Right kidney (tissue), 1 donor: ENCODE measurements around the gene IPO9.
A peak's percentile ranks its signal among the peaks of the same experiment; 100 is the strongest.
"Not testable (repeated sequence)": the region's sequence is repeated elsewhere in the genome, so short reads cannot be mapped to it uniquely, and the experiment has no call there.

Experiments
- DNase-seq: peaks from one replicate; pipeline ENCODE4 v3.0.0-alpha.2; 2016

Gene IPO9

GRCh38 chr1:201845331-201846083, 16.6 kb downstream of the IPO9 start:
- DNase-seq: no peak

DNA sequence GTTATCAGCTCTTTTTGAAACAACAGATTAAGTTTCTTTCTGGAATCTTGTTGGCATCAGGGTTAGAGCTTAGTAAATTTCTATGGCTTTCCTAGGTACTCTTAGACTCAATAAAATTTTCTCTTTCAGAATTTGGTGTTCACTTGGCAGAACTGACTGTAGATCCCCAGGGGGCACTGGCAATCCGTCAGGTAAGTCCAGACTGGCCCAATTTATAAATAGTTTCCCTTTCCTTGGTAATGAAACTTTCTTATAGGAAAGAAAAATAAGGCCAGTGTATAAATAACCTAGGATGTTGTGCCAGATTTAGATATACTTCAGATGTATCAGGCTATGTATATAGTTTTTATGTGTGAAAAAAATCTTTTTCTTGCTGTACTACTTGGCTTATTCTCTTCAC, 18.2 kb downstream of the IPO9 start:
- DNase-seq: no peak

DNA sequence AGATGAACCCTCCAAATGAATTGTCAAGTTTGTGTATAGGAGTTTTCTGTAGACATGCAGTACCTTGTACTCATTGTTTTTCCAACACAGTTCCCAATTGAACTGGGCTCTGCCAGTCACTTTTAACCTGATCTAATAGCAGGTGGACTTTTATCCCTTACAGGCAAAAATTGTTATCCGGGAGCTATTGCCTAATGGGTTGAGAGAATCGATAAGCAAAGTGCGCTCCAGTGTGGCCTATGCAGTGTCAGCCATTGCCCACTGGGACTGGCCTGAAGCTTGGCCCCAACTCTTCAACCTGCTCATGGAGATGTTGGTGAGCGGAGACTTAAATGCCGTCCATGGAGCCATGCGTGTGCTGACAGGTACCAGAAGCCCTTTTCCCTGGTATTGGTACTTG, 19.3 kb downstream of the IPO9 start:
- no peak for DNase-seq

GRCh38 chr1:201849372-201850052, 20.6 kb downstream of the IPO9 start:
- no peak for DNase-seq

- DNase-seq: no peak
Measured at GRCh38 chr1:201850053-201850397, 21.1 kb downstream of the IPO9 start.

DNA sequence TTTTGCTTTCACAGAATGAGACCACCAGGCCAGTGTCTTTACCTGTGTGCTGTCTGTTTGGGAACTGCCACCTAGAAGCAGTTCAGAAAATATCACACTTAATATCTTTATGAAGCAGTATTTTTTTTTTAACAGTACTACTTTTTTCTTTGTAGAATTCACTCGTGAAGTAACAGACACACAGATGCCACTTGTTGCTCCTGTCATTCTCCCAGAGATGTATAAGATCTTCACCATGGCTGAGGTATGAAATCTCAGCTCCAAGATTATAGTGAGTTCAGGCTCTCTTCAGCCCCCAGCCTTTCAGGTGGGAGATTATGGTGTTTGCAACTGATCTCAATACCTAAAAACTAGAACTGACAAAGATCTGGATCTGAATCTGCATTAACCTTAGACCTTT, 23.0 kb downstream of the IPO9 start:
- no peak for DNase-seq

DNA sequence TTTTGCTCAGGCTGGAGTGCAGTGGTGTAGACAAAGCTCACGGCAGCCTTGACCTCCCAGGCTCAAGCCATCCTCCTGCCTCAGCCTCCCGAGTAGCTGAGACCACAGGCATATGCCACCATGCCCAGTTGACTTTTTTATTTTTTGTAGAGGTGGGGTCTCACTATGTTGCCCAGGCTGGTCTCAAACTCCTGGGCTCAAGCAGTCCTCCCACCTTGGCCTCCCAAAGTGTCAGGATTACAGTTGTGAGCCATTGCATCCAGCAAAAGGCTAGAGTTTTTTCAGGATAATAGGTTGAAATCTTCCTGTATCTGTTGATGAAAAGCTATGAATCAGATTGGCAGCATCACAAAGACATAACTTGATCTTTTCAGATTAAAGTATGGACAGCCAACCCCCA, 27.8 kb downstream of the IPO9 start:
- not testable (repeated sequence) for DNase-seq

DNA sequence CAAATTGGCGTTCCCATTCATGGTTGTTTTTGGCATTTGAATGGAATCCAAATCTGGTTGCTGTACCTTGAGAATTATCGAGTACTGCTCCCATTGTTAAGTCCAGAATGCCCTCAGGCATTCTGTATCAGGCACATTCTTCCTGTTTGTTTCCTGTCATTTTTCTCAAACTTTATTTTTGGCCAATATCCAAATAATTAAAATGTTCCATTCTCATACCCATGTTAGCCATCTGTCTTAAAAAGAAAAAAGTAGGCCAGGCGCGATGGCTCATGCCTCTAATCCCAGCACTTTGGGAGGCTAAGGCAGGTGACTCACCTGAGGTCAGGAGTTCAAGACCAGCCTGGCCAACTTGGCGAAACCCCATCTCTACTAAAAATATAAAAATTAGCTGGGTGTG, 30.5 kb downstream of the IPO9 start:
- no peak for DNase-seq

- DNase-seq: no peak
Measured at GRCh38 chr1:201861448-201861847, 32.5 kb downstream of the IPO9 start.

GRCh38 chr1:201870397-201870796, 41.4 kb downstream of the IPO9 start:
- no peak for DNase-seq

DNA sequence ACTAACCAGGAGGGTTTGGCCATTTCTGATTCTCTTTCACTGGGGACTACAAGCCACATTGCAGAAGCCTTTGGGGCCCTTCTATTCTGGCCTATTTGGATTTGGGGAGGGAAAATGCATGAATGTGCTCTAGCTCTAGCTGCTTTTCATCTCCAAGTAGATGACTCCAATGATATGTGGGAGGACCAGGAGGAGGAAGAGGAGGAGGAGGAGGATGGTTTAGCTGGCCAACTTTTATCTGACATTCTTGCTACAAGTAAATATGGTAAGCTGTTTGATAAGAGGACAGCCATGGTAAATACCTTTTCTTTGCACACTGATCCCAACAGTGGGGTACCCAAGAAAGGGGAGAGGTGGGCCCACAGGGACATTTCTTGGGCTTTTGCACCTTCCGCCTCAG, 45.7 kb downstream of the IPO9 start:
- no peak for DNase-seq

DNA sequence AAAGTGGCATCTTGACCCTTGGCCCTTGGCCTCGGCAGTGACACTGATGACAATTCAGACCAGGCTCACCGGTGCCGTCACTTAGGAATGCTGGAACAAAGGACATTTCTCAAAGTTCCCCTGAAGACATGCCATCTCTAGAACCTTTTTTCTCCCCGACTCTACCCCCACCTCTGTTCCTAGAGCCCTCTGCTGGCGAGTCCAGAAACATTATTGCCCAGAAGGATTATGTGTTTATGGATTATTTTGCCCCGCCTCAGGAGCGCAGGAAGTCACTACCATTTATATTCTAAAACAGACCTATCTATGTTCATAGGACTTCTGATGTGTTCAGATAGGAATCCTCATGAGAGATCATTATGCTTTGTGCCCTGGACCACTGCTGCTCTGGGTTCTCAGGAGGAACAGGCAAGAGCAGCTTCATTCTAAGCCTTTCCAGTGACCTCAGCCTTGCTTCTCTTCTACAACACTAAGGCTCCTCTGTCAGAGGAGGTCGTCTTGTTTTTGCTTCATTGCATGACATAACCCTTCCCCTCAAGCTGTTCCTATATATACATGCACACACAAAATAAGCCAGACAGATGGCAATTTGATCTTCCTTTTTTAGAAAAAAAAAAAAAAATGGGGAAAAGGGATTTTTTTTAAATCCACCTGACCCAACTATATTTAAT, 47.3 kb downstream of the IPO9 start:
- DNase-seq: no peak

- peak; percentile 31 for DNase-seq
Measured at GRCh38 chr1:201877877-201878401, 49.0 kb downstream of the IPO9 start.

- no peak for DNase-seq
Measured at GRCh38 chr1:201880928-201881571, 52.1 kb downstream of the IPO9 start.

DNA sequence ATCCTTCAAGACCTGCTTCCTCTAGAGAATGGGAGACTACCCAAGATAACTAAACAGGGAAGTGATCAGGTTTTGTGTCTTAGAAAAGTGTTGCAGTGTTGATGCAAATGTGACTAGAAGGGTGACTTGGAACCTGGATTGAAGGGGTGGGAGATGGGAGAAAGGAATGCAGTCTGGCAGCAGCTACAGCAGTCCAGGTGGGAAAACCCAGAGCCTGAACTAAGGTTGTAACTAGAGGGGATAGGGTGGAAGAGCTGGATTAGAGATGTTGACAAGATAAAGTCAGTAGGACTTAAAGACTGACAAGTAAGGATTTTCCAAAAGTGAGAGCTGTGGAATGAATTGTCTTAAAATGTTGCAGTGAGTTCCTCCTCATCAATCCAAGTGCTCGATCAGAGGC, 52.7 kb downstream of the IPO9 start:
- no peak for DNase-seq

DNA sequence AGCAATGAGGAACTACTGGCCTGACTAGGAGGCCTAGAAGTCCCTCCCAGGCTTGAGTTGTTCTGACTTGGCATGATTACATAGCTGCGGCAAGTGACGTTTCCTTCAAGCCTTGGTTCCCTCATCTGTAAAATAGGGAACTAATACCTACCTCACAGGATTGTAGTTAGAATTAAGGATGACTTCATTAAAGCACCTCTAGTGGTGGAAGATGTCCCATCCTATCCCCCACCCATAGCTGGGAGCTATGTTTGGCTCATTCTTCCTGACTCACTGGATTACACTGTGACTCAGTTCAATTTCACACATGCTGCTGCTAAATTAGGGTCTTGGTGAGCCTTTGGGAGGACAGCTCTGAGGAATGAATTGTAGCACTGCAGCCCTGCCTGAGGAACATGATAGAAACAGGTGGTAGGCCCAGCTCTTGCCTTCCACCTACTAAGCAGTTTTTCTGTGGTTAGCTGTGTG, 53.7 kb downstream of the IPO9 start:
- DNase-seq: no peak

GRCh38 chr1:201883266-201883665, 54.3 kb downstream of the IPO9 start:
- no peak for DNase-seq

GRCh38 chr1:201883786-201884185, 54.8 kb downstream of the IPO9 start:
- DNase-seq: no peak

- no peak for DNase-seq
Measured at GRCh38 chr1:201884425-201884824, 55.5 kb downstream of the IPO9 start.

GRCh38 chr1:201885531-201886075, 56.6 kb downstream of the IPO9 start:
- no peak for DNase-seq

DNA sequence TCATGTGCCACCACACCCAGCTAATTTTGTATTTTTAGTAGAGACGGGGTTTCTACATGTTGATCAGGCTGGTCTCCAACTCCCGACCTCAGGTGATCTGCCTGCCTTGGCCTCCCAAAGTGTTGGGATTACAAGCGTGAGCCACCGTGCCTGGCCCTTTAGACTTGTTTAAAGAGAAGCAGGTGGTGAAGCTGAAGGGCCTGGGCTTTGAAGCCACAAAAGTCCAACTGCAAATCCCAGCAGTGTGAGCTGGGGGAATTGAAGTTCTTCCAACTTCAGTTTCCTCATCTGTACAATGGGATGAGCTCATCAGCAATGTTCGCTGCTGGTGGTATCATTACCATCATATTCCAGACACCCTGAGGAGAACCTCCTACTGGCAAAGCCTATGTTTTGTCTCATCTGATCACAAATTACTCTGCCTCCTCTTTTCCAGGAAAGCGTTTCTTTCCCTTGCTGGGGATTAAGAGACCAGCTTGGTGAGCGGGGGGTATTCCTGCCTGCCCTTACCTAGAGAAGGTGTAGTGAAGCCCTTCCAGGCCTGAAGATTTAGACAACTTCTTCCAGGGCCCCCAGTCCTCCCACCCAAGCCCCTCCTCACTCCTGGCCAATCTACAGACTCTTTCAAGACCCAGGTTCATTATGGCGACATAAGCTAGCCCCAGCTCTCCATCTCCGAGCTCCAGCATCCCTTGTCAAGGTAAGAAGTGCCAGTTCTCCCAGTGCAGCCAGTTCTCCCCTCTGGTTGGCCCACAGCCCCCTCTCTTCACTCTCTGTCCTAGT, 57.3 kb downstream of the IPO9 start:
- no peak for DNase-seq
